Cardiac septum (tissue), 1 donor: Measurements from ENCODE around the gene ZNF888. TPM values are rescaled to one million over a fixed set of nuclear protein-coding genes. Genes with fewer than 3 reads are reported as not detected.
"Not testable (repeated sequence)": the region's sequence is repeated elsewhere in the genome, so short reads cannot be mapped to it uniquely, and the experiment has no call there.

ENCODE experiments used
- DNase-seq: peaks from one replicate; pipeline ENCODE4 v3.0.0-alpha.2; 2020; ENCODE audit warnings: low spot score
- intact Hi-C: fragments of 100-400 bp; cut with DNase I; formaldehyde crosslinking; loops from one replicate; pipeline ENCODE4 v1.14.0; 2022
- total RNA-seq: library from RNA; stranded (reverse); fragmentation: NEBNext Ultra II Directional; extraction: Animal tissue kit (Norgen Biotek cat#: 25700); gene quantifications from one replicate; pipeline ENCODE4 v1.2.1, GENCODE V29; 2021
- donor health status: DM: no; HTN: no; CAD: no.

The ZNF888 gene
- total RNA-seq, 1 donor from 2014 or later = 1.3 TPM

DNA sequence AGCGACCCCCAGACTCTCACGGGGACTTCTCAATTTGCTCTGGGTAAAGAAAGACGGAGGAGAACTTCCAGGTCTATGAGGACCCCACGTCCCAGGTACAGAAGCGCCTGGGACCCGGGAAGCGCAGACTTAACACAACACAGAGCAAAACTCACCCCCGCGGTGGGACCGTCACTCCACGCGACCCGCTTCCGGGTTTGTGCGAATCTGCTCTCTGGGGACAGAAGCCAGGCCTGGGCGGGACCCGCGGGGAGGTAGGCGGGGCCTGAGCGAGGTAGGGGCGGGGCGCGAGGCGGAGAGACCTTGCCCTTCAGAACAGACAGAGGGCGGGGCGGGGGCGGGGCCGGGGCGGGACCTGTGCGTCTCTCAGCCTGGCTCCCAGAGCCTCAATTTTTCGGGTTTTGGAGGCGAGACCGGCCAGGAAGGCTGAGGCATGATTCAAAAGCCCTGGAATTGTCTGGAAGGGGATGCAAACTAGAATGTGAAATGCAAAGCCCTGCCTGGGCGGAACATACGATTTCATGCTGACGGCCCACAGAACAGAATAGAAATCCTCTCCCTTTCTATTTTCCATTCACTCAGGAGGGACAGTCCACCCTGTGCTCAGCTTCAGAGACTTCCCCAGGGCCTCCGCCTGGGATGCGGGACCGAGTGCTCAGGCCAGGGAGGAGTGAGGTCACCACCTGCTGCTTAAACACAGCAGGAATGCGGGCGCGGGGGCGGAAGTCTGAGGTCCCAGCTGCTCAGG, 19.3 kb upstream of the ZNF888 start:
- intact Hi-C loops = loop anchor here (2.0 kb wide), 1 partner anchor 20 kb away; the partner anchor contains the start of gene ZNF888
- peak; percentile 96 for DNase-seq

DNA sequence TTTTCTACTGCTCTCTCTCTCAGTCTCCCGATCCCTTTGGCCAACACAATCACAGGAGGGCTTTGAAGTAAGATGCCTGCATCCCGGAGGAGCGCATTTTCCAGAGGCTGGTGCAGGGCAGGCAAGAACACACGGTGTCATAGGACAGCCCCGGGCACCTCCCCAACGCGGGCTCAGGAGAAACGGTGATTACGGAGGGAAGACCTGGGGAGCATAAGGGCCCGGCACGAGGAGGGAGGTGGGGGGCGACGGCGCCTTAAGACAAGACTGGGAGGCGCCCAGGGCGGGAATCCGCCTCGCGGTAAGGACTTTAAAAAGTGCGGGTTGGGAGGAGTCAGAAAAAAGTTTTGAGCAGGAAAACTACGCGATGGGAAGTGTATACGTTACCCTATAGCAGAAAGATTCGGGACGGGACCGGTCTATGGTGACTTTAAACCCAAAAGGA, 18.7 kb upstream of the ZNF888 start:
- no peak for DNase-seq
- intact Hi-C loops = loop anchor here (2.0 kb wide), 1 partner anchor 19 kb away; the partner anchor contains the start of gene ZNF888

DNA sequence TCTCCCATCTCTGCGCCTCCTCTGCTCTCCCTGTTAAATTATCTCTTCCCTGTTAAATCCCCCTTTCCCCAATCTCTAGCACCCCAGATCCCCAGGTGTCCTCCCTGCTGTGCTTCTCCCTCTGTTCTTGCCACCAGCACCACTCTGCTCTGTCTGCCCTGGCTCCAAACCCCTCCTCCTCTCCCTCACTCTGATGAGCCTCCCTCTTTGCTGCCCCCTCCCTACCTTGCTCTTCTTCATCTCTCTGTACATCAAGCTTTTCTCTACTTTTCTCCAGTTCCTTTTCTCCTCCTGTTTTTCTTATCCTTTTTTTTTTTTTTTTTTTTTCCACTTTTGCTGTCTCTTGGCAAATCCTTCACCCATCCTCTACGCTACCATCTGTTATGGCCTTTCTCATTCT, 18.3 kb upstream of the ZNF888 start:
- intact Hi-C loops, DNase-seq: not testable (repeated sequence)

DNA sequence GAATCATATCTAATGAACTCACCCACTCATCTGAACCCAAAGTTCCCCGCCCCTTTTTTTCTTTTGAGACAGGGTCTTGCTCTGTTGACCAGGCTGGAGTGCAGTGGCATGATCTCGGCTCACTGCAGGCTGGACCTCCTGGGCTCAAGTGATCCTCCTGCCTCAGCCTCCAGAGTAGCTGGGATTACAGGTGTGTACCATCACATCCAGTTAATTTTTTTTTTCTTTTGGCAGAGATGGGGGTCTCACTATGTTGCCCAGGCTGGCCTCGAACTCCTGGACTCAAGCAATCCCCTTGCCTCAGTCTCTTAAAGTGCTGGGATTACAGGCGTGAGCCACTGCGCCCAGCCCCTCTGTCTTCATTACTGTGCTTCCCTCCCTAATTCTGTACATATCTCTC, 17.7 kb upstream of the ZNF888 start:
- intact Hi-C loops, DNase-seq: not testable (repeated sequence)

DNA sequence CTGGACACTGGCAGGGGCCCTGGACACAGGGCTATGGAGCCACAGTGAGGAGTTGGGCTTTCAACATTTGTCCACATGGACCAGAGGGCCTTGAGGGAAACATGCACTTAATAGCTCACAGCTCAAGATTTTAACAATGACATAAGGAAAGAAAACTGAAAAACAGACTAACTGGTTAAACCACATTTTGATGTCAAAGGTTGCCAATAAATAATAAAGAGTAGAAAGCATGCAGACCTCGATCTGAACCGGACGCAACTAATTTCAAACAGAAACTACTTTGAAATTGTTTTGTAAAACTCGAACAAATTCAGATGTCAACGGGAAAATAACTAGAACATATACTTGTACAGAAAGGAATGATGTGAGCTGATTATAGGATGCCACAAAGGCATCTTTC, 15.5 kb upstream of the ZNF888 start:
- intact Hi-C loops = no loop called here
- DNase-seq = no peak

DNA sequence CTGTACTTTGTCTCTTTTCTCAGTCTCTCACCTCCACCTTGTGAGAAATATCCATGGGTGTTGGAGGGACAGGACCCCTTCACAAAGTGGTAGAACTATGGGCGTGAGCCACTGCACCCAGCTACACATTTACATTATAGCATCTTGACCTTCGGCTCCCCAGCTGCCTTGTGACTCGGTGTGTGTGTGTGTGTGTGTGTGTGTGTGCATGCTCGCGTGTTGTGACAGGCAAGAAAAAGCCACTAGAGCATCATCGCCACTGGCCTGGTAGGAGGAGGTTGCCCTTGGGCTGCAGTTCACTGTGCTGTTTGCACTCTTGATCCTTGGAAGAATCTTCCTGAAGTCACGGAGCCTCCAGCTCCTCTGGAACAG, 13.7 kb upstream of the ZNF888 start:
- intact Hi-C loops = no loop called here
- no peak for DNase-seq

DNA sequence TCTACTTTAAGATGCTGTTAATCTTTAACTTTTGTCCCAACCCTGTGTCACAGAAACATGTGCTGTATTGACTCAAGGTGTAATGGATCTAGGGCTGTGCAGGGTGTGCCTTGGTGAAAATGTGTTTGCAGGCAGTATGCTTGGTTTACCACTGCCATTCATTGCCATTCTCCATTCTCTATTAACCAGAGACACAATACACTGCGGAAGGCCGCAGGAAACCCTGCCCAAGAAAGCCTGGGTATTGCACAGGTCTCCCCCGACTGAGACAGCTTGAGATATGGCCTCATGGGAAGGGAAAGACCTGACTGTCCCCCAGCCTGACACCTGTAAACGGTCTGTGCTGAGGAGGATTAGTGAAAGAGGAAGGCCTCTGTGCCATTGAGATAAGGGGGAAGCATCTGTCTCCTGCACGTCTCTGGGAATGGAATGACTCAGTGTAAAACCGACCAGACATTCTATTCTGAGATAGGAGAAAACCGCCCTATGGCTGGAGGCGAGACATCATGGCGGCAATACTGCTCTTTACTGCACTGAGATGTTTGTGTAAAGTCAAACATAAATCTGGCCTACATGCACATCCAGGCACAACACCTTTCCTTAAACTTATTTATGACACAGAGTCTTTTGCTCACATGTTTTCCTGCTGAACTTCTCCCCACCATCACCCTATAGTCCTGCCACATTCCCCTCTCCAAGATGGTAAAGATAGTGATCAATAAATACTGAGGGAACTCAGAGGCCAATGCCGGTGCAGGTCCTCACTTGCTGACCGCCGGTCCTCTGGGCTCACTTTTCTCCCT, 13.1 kb upstream of the ZNF888 start:
- DNase-seq = no peak
- intact Hi-C loops = no loop called here

DNA sequence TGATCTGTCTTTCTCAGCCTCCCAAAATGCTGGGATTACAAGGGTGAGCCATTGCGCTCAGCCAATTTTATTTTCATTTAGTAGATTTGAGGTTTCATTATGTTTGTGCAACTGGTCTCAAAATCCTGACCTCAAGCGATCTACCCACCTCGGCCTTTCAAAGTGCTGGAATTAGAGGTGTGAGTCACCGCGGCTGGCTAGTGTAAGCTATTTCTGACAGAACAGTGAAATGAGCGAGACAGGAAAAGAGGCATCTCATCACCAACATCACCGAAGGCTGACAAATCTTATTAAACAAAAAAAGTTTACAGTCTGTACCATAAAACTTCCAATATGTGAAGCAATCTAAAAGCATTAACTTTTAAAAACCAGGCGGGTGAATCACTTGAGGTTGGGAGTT, 12.2 kb upstream of the ZNF888 start:
- no peak for DNase-seq
- intact Hi-C loops = no loop called here

DNA sequence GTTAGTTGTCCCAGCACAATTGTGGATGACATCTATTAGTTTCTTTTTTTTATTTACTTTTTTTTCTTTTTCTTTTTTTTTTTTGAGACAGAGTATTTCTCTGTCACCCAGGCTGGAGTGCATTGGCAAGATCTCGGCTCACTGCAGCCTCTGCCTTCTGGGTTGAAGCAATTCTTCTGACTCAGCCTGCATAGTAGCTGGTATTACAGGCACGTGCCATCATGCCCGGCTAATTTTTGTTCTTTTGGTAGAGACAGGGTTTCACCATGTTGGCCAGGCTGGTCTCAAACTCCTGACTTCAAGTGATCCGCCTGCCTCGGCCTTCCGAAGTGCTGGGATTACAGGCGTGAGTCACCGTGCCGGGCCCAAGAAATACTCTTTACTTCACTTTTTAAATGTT, 1.4 kb upstream of the ZNF888 start:
- intact Hi-C loops, DNase-seq: not testable (repeated sequence)

DNA sequence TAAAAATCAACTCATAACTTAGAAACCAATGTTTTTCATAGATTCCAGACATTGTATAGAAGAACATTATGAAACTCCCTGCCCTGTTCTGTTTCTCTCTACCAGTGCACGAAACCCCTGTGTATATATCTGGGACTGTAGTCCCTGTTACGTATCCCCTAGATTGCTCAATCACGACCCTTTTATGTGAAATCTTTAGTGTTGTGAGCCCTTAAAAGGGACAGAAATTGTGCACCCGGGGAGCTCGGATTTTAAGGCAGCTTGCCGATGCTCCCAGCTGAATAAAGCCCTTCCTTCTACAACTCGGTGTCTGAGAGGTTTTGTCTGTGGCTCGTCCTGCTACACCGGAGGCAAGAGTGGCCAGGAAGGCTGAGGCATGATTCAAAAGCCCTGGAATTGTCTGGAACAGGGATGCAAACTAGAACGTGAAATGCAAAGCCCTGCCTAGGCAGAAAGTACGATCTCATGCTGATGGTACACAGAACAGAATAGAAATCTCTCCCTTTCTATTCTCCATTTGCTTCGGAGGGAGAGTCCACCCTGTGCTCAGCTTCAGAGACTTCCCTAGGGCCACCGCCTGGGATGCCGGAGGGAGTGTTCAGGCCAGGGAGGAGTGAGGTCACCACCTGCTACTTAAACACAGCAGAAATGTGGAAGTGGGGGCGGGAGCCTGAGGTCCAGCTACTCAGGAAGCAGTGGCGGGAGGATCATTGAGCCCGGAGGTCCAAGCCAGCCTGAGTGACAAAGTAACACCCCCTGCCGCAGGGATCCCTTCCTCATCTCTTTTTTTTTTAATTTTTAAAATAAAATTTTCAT, 758 bp upstream of the ZNF888 start:
- DNase-seq = peak; percentile 79
- intact Hi-C loops = loop anchor here (2.0 kb wide), 1 partner anchor 19 kb away; no protein-coding TSS in a partner anchor

DNA sequence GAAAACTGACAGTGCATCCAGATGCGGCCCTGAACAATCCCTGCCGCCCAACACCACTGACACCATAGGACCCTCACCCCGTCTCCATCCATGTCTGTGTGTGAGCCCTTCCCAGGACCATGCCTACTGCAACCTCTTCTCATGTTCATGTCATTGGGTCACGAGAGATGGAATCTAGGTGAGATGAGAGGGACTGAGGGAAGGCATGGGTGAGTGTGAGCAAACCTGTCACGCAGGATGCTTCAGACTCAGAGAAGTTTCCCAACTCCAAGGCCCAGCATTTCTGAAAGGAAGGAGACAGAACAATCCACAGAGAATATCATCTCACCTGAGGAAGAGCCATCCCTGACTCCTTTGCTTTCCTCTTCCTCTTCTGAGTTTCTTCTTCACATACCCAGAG, 5.7 kb downstream of the ZNF888 start:
- intact Hi-C loops = no loop called here
- no peak for DNase-seq

DNA sequence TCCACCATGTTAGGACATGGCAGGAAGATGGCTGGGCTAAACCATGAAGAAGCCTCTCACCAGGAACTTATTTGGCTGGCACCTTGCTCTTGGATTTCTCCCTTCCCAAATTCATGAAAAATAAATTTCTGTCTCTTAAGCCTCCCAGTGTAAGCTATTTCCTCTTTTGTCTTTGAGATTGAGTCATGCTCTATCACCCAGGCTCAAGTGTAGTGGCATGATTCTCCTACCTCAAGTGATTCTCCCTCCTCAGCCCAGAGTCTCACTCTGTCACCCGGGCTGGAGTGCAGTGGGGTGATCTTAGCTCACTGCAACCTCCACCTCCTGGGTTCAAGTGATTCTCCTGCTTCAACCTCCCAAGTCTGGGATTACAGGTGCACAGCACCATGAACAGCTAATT, 12.6 kb downstream of the ZNF888 start:
- intact Hi-C loops = no loop called here
- no peak for DNase-seq

DNA sequence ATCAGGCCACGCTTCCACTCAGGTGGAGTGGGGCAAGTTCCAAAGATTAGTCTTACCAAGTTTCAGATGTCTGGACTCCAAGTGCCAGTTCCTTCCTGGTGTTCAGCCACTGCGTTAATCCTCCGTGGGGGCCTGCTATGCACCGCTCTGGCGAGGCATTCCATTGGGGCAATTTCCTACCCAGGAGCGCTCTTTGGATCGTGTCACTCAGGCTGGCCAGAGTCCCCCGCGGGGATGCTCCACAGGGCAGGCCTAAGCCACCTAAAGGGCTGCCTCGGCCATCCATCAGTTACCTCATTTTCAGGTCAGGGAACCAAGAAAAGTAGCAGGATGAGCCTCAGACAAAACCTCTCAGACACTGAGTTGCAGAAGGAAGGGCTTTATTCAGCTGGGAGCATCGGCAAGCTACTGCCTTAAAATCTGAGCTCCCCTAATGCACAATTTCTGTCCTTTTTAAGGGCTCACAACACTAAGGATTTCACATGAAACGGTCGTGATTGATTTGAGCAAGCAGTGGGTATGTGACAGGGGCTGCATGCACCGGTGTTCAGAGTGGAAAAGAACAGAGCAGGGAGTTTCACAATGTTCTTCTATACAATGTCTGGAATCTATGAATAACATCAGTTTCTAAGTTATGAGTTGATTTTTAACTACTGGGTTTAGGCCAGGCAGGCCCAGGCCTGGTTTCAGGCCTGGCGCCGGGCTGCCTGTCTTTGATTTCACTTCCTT, 19.0 kb downstream of the ZNF888 start:
- intact Hi-C loops, DNase-seq: not testable (repeated sequence)

DNA sequence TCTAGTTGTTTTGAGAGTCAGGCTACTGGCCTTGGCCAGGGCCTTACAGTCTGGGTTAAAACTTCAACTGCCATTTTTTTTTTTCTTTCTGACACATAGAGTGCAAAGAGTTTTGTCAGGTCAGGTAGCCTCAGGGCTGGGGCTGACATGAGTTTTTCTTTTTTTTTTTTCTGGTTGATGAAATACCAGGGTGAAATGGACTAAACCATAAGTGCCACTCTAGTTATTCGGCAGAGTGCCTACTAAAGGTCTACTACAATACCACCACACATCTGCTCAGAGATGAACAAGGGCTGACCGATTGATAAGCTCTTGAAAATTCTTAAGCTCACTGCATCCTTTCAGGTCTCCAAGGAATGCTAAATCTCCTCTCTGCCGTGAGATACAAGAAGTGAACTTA, 21.4 kb downstream of the ZNF888 start:
- intact Hi-C loops = no loop called here
- no peak for DNase-seq

DNA sequence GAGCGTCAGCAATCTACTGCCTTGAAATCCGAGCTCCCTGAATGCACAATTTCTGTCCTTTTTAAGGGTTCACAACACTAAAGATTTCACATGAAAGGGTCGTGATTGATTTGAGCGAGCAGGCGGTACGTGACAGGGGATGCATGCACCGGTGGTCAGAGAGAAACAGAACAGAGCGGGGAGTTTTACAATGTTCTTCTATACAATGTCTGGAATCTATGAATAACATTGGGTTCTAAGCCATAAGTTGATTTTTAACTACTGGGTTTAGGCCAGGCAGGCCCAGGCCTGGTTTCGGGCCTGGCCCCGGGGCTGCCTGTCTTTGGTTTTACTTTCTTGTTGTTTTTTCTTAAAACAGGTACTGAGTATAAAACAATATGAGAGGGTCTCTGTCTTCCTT, 24.6 kb downstream of the ZNF888 start:
- intact Hi-C loops, DNase-seq: not testable (repeated sequence)

DNA sequence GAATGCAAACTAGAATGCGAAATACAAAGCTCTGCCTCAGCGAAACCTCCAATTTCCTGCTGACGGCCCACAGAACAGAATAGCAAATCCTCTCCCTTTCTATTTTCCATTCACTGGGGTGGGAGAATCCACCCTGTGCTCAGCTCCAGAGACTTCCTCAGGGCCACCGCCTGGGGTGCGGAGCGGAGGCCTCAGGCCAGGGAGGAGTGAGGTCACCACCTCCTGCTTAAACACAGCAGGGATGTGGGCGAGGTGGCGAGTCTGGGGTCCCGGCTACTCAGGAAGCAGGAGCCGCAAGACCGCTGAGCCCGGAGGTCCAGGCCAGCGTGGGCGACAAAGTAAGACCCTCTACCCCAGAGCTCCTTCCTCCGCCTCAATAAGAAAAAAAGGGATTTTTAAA, 25.1 kb downstream of the ZNF888 start:
- intact Hi-C loops = no loop called here
- DNase-seq = no peak

DNA sequence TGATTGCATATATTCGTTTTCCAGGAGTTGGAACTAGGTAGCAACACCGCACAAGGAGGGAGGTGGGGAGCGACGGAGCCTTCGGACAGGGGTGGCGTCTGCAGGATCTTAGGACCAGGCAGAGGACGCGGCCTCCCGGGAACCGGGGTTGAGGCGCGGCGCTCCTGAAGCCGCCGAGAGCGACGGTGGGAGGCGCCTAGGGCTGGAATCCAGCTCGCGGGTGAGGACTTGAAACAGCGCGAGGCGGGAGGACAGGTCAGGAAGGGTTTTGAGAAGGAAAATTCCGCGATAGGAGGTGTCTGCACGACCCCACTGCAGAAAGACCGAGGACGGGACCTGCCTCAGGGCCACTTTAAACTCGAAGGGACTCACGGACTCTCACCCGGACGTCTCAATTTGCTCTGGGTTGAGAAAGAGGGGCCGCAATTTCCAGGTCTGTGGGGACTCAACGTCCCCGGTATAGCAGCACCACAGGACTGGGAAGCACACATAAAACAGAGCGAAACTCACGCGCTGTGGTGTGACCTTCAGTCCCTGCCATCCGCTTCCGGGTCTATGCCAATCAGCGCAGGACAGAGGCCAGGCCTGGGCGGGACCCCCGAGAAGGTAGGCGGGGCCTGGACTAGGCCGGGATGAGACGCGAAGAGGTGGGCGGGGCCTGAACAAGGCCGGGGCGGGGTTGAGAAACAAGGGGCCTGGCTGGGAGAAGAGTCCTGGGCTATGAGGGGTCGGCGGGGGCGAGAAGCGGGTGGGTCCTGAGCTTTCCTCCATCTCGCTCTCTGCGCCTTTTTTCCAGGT, 25.9 kb downstream of the ZNF888 start, which contains the start of gene ZNF320:
TSS of gene ZNF320 (minus strand) at position 498 of the 798 bp plus-strand sequence. CDS start 7,380 bp downstream, outside the sequence.
- intact Hi-C loops = loop anchor here (2.0 kb wide), 1 partner anchor 65 kb away; the partner anchor contains the start of gene ZNF816

DNA sequence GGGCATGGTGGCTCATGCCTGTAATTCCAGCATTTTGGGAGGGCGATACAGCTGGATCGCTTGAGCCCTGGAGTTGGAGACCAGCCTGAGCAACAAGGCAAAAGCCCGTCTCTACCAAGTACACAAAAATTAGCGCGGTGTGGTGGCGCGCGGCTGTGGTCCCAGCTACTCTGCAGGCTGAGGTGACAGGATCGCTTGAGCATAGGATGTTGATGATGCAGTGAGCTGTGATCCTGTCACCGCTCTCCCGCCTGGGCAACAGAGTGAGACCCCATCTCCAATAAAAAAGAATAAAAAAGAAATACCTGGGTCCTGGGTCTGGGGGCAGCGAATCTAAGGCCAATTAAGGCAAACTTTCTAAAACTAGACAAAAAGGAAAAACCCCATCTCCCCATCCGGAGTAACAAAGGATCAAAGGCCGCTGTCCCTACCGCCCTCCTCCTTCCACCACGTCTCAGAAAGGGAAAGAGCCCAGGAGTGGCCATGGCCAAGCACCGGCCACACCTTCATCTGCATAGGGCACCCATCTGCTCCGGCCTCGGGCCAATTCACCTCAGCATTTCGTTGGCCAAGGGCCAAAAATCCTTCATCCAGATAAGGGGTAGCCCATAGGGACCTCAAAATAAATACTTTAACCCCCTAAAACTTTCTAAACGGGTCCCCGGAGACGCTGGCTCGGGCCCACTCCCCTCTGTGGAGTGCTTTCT, 26.6 kb downstream of the ZNF888 start:
- intact Hi-C loops = loop anchor here (2.0 kb wide), 1 partner anchor 66 kb away; the partner anchor contains the start of gene ZNF816
- no peak for DNase-seq

More for the DNA sequence above, 25.9 kb downstream of the ZNF888 start, which contains the start of gene ZNF320:
- DNase-seq = peak; percentile 97
